Activated CD8-positive, alpha-beta memory T cell treated with anti-CD3 and anti-CD28 coated beads, Interleukin-2, amount 10 ng/mL, durations not matched to agents 7 days and 5 days (primary cell): ENCODE results near the gene SLC7A6OS. TPM values are rescaled to one million over a fixed set of nuclear protein-coding genes. Genes with fewer than 3 reads are reported as not detected.
A peak's percentile ranks its signal among the peaks of the same experiment; 100 is the strongest.

Experiments
- ATAC-seq: fragments of 150-1000 bp; cut with Tn5 transposase; one replicate; pipeline ENCODE4 v1.10.0; 2021; ENCODE audit warnings: moderate library complexity
- CTCF ChIA-PET: fragments of 350-600 bp; sonication (Branson Sonifier 250); formaldehyde crosslinking; loops from one replicate; lab custom pipeline; 2021; ENCODE audit warnings: antibody characterized with exemption; lab: Charles Lee
- DNase-seq: peaks from one replicate; pipeline ENCODE4 v3.0.0-alpha.2; 2020
- H3K27ac Mint-ChIP-seq: one replicate; pipeline ENCODE4 v1.8.0; 2021; ENCODE audit warnings: mild to moderate bottlenecking, mixed read lengths
- H3K27me3 Mint-ChIP-seq: one replicate; pipeline ENCODE4 v1.8.0; 2021; ENCODE audit warnings: mixed read lengths
- H3K36me3 Mint-ChIP-seq: one replicate; pipeline ENCODE4 v1.8.0; 2021; ENCODE audit warnings: mild to moderate bottlenecking, mixed read lengths
- H3K4me1 Mint-ChIP-seq: one replicate; pipeline ENCODE4 v1.8.0; 2021; ENCODE audit warnings: mixed read lengths
- H3K4me3 Mint-ChIP-seq: one replicate; pipeline ENCODE4 v1.8.0; 2021; ENCODE audit warnings: mild to moderate bottlenecking, moderate library complexity, mixed read lengths
- H3K9me3 Mint-ChIP-seq: one replicate; pipeline ENCODE4 v1.8.0; 2022; ENCODE audit warnings: low read depth, mixed read lengths
- total RNA-seq, 2 experiments: library from RNA; stranded (reverse); gene quantifications; one replicate each; pipeline ENCODE4 v1.2.3, GENCODE V29; 2021

Gene SLC7A6OS
- total RNA-seq, 2 experiments from 2014 or later, result 29.8 to 30.8 TPM

DNA sequence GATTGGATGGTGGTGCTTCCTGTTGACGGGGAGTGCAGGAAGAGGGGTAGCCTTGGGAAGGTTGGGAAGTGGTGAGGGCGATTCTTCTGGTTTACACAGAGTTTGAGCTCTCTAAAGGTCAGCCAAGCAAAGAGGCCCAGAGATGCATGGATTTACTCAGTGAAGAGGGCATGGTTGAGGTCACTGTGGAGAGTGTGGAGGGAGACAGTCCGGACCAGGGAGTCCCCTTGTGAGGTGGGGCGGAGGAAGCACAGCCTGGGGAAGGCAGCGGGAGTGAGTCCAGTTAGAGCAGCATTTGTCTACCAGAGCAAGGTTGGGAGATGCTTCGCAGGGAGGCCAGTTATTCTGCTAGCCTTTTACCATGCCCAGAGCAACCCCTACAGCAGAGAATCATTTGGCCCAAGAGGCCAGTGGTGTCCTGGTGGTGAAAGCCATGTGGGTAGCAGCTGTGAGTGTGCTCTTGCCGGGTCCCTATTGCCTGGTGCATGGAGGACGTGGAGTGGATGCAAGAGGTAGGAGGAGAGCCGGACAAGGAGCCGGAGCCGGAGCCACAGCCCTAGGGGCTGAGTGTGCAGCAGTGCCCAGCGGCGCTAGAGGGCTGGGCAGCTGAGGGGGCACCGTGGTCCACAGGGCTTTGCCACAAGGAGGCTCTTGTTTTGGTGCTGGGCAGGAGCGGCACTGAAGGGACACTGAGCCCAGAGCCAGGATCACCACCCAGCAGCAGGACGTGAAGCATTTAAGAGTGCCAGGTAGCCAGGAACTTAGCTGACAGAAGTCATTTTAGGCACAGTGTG, 27.8 kb upstream of the SLC7A6OS start:
- DNase-seq (no peak), ATAC-seq (no peak)
- Mint-ChIP-seq H3K4me1 (peaks cover 2% of the 10 kb centered on the region), H3K36me3 (peaks cover 49% of the 10 kb centered on the region), H3K27ac (no peak overlapping the region), H3K27me3 (no peaks in the 10 kb centered on the region), H3K9me3 (no peaks in the 10 kb centered on the region), H3K4me3 (no peak overlapping the region)
- CTCF ChIA-PET, result interaction anchor here (0.9 to 21.5 kb wide), 6 partner anchors 10 to 77 kb away, joined by 3 to 451 read pairs (median 7); partner anchors contain the start of gene SLC7A6

DNA sequence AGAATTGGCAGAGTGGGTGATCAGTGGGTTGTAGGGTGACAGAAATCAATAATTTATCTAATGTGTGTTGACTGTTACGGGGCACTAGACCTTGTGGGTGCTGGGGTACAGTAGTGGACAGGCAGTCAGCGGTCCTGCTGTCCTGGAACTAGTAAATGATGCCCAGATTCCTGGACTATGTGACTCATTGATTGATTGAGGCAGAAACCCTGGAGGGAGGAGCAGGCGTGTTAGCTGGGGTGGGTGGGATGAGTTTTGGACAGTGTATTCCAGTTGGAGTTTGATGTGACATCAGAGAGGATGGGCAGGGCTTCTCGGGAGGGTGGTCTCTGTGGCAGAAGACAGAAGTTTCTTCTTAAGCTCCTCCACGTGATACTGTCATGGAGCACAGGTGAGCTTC, 24.4 kb upstream of the SLC7A6OS start:
- CTCF ChIA-PET, result interaction anchor here (1.0 to 21.5 kb wide), 3 partner anchors 47 to 175 kb away, joined by 3 to 451 read pairs (median 5); partner anchors contain the start of gene SLC7A6
- no peak for ATAC-seq
- no peak overlapping the region for H3K4me3 Mint-ChIP-seq
- no peaks in the 10 kb centered on the region for H3K9me3 Mint-ChIP-seq
- peaks cover 42% of the 10 kb centered on the region for H3K36me3 Mint-ChIP-seq
- H3K27ac Mint-ChIP-seq, result no peak overlapping the region
- peaks cover 12% of the 10 kb centered on the region for H3K4me1 Mint-ChIP-seq
- no peaks in the 10 kb centered on the region for H3K27me3 Mint-ChIP-seq
- DNase-seq, result no peak

DNA sequence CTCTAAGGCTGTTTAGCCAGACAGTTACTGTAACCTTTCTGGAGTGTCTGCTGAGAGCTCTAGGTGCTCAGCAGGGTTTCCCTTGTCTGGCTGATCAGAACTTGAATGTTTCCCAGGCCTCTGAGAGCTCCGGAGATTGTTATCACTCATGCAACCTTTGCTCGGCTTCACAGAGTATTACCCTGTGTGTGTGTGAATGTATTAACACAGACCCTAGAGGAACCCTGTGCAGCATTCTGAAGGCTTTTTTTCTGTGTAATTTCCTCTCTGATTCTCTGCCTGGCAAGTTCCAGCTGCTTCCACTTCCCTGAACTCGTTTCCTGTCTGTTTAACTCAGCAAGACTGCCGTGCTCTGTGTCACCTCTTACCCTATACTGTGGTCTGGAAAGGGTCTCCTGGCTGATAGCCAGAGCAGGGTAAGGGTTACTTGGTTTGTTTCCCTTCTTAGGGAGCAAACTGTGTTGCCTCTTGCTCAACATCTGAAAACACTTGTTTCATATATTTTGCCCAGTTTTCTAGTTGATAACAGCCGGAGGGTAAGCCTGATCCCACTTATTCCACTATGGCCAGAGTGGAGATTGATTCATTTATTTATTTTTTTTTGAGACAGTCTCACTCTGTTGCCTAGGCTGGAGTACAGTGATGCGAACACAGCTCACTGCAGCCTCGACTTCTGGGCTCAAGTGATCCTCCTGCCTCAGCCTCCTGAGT, 21.8 kb upstream of the SLC7A6OS start:
- peak overlapping the region; percentile 73 for H3K27ac Mint-ChIP-seq
- H3K9me3 Mint-ChIP-seq, result no peaks in the 10 kb centered on the region
- H3K4me1 Mint-ChIP-seq, result peaks cover 20% of the 10 kb centered on the region
- no peak overlapping the region for H3K4me3 Mint-ChIP-seq
- CTCF ChIA-PET, result interaction anchor here (0.7 to 21.5 kb wide), 5 partner anchors 22 to 81 kb away, joined by 3 to 451 read pairs (median 4); partner anchors contain the start of genes PRMT7, SLC7A6 and SLC7A6OS
- peaks cover 31% of the 10 kb centered on the region for H3K36me3 Mint-ChIP-seq
- ATAC-seq, result no peak
- no peaks in the 10 kb centered on the region for H3K27me3 Mint-ChIP-seq
- no peak for DNase-seq

DNA sequence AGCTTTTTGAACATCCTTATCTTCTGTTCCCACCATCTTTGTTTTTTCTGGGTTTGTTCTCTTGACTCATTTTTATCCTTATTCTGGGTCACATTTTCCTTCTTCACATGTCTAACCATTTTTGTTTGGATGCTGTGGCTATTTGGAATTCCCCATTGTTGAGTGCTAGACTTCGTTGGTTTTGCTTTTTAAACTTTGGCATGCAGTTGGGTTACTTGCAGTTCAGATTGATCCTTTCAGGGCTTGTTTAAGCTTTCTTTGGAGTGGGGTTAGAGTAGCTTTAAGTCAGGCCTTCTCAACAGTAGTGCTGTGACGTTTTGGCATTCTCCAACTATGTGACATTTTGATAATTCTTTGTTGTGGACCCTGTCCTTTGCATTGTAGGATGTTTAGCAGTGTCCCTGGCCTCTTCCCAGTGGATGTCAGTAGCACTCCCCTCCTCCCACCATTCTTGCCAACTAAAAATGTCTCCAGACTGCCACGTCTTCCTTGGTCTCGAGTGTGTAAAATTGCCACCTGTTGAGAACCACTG, 21.2 kb upstream of the SLC7A6OS start:
- peaks cover 23% of the 10 kb centered on the region for H3K4me1 Mint-ChIP-seq
- H3K27me3 Mint-ChIP-seq, result no peaks in the 10 kb centered on the region
- DNase-seq (no peak), ATAC-seq (no peak)
- H3K27ac Mint-ChIP-seq, result peak overlapping the region; percentile 73
- no peak overlapping the region for H3K4me3 Mint-ChIP-seq
- no peaks in the 10 kb centered on the region for H3K9me3 Mint-ChIP-seq
- CTCF ChIA-PET, result interaction anchor here (1.1 to 21.5 kb wide), 4 partner anchors 21 to 80 kb away, joined by 3 to 451 read pairs (median 5); partner anchors contain the start of genes PRMT7, SLC7A6 and SLC7A6OS
- peaks cover 27% of the 10 kb centered on the region for H3K36me3 Mint-ChIP-seq

DNA sequence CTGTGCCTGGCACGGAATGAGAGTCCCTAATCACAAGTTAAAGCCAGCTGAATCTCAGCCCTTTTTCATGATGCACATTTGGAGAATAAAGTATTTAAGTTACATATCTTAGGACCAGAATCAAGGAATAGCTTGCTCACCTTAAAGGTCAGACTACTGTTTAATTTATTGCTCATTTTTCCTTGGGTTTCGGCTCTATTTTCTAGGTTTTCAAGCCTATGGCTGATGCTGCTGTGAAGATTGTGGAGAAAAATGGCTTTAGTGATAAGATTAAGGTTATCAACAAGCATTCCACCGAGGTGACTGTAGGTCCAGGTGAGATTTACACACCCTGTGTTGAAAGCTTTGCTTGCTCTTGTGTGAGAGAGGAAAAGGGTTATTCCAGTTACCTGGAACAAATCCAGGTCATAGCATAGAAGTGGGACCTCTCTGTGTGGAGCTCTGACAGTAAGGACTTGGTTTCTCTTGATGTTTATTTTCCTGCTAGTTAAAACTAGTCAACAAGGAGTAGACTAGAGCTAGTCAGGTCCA, 18.2 kb upstream of the SLC7A6OS start:
- peaks cover 26% of the 10 kb centered on the region for H3K4me1 Mint-ChIP-seq
- H3K27ac Mint-ChIP-seq, result no peak overlapping the region
- DNase-seq, result no peak
- no peaks in the 10 kb centered on the region for H3K27me3 Mint-ChIP-seq
- no peaks in the 10 kb centered on the region for H3K9me3 Mint-ChIP-seq
- H3K36me3 Mint-ChIP-seq, result peaks cover 25% of the 10 kb centered on the region
- no peak overlapping the region for H3K4me3 Mint-ChIP-seq
- no peak for ATAC-seq
- CTCF ChIA-PET, result interaction anchor here (0.6 to 21.5 kb wide), 30 partner anchors 9 to 341 kb away, joined by 3 to 451 read pairs (median 4); partner anchors contain the start of genes PLA2G15, PRMT7, SLC7A6 and SLC7A6OS

DNA sequence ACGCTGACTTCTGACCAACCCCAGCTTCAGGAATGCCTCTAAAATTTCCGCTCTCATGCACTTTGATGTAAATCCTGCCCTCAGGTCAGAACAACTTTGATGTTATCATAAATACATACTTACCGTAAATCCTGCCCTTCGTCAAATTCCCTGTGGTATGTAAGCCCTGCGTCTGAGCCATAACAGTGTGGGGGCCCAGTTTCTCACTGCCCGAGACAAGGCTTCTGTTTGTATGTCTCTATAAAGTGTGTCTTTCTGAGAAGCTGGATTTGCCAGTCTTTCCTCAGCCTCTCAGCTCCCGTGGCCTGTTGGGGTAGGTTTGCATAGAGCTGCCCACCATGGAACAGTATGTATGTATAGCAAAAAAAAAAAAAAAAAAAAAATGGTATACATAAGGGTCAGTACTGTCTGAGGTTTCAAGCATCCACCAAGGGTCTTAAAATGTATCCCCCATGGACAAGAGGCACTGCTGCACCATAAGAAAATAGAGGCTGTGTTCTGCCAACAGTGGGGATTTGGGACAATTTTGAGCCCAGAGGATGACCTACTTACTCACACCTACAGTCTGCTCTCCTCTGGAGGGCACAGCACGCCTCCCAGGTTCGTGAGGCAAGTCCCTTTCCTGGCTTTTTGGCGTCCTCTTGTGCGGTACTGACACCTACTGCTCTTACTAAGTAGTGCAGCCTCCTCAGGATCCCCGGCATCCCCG, 17.6 kb upstream of the SLC7A6OS start:
- no peak overlapping the region for H3K4me3 Mint-ChIP-seq
- ATAC-seq, result peak; percentile 97
- no peaks in the 10 kb centered on the region for H3K27me3 Mint-ChIP-seq
- H3K4me1 Mint-ChIP-seq, result peaks cover 26% of the 10 kb centered on the region
- no peaks in the 10 kb centered on the region for H3K9me3 Mint-ChIP-seq
- peaks cover 25% of the 10 kb centered on the region for H3K36me3 Mint-ChIP-seq
- CTCF ChIA-PET, result interaction anchor here (0.6 to 21.5 kb wide), 34 partner anchors 9 to 210 kb away, joined by 3 to 451 read pairs (median 4); partner anchors contain the start of genes PLA2G15, PRMT7, SLC7A6 and SLC7A6OS
- DNase-seq, result peak; percentile 86
- H3K27ac Mint-ChIP-seq, result no peak overlapping the region

DNA sequence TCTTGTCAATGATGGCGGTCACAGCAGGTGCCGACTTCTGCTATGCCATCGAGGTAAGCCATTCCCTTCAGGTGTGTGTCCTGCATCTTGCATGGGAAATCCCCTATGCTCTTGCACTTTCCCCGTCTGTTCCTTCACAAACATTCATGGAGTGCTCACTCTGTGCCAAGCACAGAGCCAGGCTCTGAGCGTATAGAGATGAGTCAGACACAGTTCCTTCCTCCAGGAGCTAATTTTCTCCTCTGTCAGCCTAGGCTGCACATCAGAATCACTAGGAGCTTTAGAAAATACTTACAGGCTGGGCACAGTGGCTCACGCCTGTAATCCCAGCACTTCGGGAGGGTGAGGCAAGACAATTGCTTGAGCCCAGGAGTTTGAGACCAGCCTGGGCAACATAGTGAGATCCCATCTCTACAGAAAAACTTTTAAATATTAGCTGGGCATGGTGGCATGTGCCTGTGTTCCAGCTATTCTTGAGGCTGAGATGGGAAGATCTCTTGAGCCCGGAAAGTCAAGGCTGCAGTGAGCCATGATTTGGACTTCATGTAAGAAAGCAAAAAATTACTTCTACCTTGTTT, 14.1 kb upstream of the SLC7A6OS start:
- H3K9me3 Mint-ChIP-seq, result no peaks in the 10 kb centered on the region
- no peaks in the 10 kb centered on the region for H3K27me3 Mint-ChIP-seq
- CTCF ChIA-PET, result interaction anchor here (1.1 to 21.5 kb wide), 2 partner anchors 15 to 64 kb away, joined by 3 to 451 read pairs; partner anchors contain the start of gene SLC7A6
- ATAC-seq (no peak), DNase-seq (no peak)
- no peak overlapping the region for H3K27ac Mint-ChIP-seq
- H3K36me3 Mint-ChIP-seq, result peaks cover 25% of the 10 kb centered on the region
- no peak overlapping the region for H3K4me3 Mint-ChIP-seq
- H3K4me1 Mint-ChIP-seq, result peaks cover 17% of the 10 kb centered on the region

DNA sequence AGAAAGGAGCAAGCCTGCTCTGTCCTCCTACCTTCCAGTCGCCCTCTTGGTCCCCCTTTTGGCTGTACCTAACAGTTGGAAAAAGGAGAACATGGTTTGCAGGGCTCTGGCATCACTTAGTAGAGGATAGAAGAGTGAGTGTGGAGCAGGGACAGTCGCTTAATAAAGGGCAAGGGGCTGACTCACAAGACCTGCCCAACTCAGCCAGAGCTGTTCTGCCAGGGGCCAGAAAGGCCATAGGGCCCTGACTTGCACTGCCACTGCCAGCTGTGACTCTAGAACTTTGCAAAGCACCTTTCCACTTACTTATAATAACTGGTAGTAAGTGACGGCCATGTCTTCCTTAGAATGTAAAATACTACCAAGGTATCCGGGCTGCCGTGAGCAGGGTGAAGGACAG, 13.6 kb upstream of the SLC7A6OS start:
- peaks cover 26% of the 10 kb centered on the region for H3K36me3 Mint-ChIP-seq
- no peaks in the 10 kb centered on the region for H3K27me3 Mint-ChIP-seq
- H3K27ac Mint-ChIP-seq, result no peak overlapping the region
- H3K9me3 Mint-ChIP-seq, result no peaks in the 10 kb centered on the region
- peaks cover 22% of the 10 kb centered on the region for H3K4me1 Mint-ChIP-seq
- no peak for ATAC-seq
- DNase-seq, result no peak
- CTCF ChIA-PET, result interaction anchor here (1.1 to 21.5 kb wide), 2 partner anchors 15 to 63 kb away, joined by 3 to 451 read pairs; partner anchors contain the start of gene SLC7A6
- no peak overlapping the region for H3K4me3 Mint-ChIP-seq

DNA sequence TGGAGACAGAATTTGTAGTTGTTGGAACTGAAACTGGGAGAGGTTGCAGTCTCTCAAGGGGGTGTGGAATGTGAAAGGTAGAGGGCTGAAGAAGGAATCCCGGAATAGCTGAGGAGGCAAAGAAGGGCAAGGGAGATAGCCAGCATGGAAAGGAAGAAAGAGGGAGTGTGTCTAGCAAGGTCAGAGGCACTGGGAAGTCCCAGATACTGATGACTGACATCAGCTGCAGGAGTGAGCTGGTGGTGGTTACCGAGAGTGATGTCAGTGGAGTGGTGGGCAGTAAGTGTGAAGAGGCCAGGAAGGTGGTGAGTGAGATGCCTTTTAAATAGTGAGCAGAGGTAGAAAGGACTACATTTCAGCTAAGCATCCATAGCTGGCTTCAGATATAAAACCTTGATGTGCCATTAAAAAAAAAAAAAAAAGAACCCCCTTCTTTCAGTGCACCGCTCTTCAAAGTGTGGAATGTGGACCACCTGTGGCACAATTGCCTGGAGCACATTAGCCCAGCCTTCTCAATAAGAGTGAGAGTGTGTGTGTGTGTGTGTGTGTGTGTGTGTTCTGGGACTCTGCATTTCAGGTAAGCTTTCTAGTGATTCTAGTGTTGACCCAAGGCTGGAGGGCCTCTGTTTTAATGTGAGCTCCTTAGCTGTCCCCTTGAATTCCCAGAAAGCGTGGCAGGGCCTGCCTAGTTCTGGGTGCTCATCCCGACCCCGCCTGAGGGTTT, 8.6 kb upstream of the SLC7A6OS start:
- DNase-seq (peak; percentile 68), ATAC-seq (peak; percentile 89)
- no peak overlapping the region for H3K4me3 Mint-ChIP-seq
- CTCF ChIA-PET, result interaction anchor here (0.8 to 21.5 kb wide), 6 partner anchors 9 to 58 kb away, joined by 3 to 451 read pairs (median 3); partner anchors contain the start of genes PRMT7, SLC7A6 and SLC7A6OS
- H3K4me1 Mint-ChIP-seq, result peaks cover 30% of the 10 kb centered on the region
- no peaks in the 10 kb centered on the region for H3K27me3 Mint-ChIP-seq
- peaks cover 40% of the 10 kb centered on the region for H3K36me3 Mint-ChIP-seq
- H3K9me3 Mint-ChIP-seq, result no peaks in the 10 kb centered on the region
- peak overlapping the region; percentile 78 for H3K27ac Mint-ChIP-seq

DNA sequence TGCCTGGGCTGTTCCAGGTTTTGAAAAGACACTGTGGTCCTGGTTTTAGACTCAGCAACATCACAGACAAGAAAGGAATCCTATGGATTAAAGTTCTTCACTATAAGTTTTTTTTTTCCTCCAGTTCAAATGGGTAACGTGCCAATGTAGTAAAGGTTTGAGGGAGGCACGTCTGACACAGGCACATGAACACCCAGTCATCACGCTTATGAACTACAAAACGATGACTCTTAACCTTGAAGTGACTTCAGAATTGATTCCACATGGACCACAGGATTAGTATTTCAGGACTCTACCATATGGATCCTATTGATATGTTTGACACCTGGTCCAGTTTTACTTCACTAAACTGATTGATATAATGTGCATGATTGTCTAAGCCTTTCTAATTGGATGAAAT, 2.4 kb upstream of the SLC7A6OS start:
- Mint-ChIP-seq H3K27ac (no peak overlapping the region), H3K36me3 (peaks cover 34% of the 10 kb centered on the region), H3K27me3 (no peaks in the 10 kb centered on the region), H3K4me1 (peaks cover 46% of the 10 kb centered on the region), H3K9me3 (no peaks in the 10 kb centered on the region), H3K4me3 (no peak overlapping the region)
- DNase-seq, result no peak
- CTCF ChIA-PET, result interaction anchor here (1.1 kb wide), 1 partner anchor 51 kb away, joined by 3 read pairs; no protein-coding TSS in a partner anchor
- ATAC-seq, result no peak

DNA sequence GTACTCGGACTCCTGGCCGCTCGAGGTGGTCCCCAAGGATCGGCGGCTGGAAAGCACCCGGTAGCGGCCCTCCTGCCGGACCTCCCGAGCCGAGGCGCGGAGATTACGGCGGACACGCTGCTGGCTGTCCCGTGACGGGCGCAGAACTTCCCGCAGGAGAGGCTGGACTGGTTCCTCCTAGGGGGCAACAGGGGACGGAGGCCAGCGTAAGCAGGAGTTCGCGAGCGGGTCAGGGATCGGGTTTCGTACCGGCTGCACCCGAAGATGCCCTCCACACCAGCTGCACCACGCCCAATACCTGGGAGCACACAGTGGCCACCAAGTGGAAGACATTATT, 341 bp downstream of the SLC7A6OS start:
- peaks cover 52% of the 10 kb centered on the region for H3K4me1 Mint-ChIP-seq
- DNase-seq, result no peak

More for the DNA sequence above, 341 bp downstream of the SLC7A6OS start:
- H3K27me3 Mint-ChIP-seq, result no peaks in the 10 kb centered on the region
- H3K9me3 Mint-ChIP-seq, result no peaks in the 10 kb centered on the region
- no peak for ATAC-seq
- H3K36me3 Mint-ChIP-seq, result peaks cover 31% of the 10 kb centered on the region
- H3K27ac Mint-ChIP-seq, result peak overlapping the region; percentile 85
- CTCF ChIA-PET, result interaction anchor here (0.7 to 2.7 kb wide), 18 partner anchors 9 to 748 kb away, joined by 3 to 71 read pairs (median 6); partner anchors contain the start of genes CTCF, PLA2G15 and SLC7A6
- peak overlapping the region; percentile 85 for H3K4me3 Mint-ChIP-seq
